GM21390 (cell line): Measurements from ENCODE around the gene FAM89A.
"Not testable (repeated sequence)": the region's sequence is repeated elsewhere in the genome, so short reads cannot be mapped to it uniquely, and the experiment has no call there.

ENCODE experiments used
- ATAC-seq: cut with Tn5 transposase; IDR thresholded peaks from one replicate; pipeline ENCODE4 v1.9.1; 2021; ENCODE audit not compliant: unreplicated experiment

Gene FAM89A

GRCh38 chr1:231037585-231038517, 2.2 kb downstream of the FAM89A start:
- no peak for ATAC-seq

- ATAC-seq: no peak
These were observed 3.6 kb downstream of the FAM89A start for GRCh38 chr1:231036416-231036815.

- ATAC-seq: no peak
These were observed 4.3 kb downstream of the FAM89A start for GRCh38 chr1:231035799-231036198.

- ATAC-seq: no peak
These were observed 7.1 kb downstream of the FAM89A start for GRCh38 chr1:231032963-231033362.

GRCh38 chr1:231029841-231030240, 10.2 kb downstream of the FAM89A start:
- no peak for ATAC-seq

GRCh38 chr1:231029247-231029646, 10.8 kb downstream of the FAM89A start:
- ATAC-seq: not testable (repeated sequence)

- no peak for ATAC-seq
These were observed 11.4 kb downstream of the FAM89A start for GRCh38 chr1:231028682-231029081.

GRCh38 chr1:231027971-231028370, 12.1 kb downstream of the FAM89A start:
- no peak for ATAC-seq

- no peak for ATAC-seq
These were observed 12.7 kb downstream of the FAM89A start for GRCh38 chr1:231027136-231027925.

GRCh38 chr1:231026576-231026975, 13.5 kb downstream of the FAM89A start:
- ATAC-seq: no peak

GRCh38 chr1:231023150-231023549, 16.9 kb downstream of the FAM89A start:
- ATAC-seq: no peak

- ATAC-seq: not testable (repeated sequence)
These were observed 17.5 kb downstream of the FAM89A start for GRCh38 chr1:231022543-231022942.

GRCh38 chr1:231021540-231022031, 18.5 kb downstream of the FAM89A start:
- no peak for ATAC-seq

- ATAC-seq: no peak
These were observed 19.2 kb downstream of the FAM89A start for GRCh38 chr1:231020816-231021215.

GRCh38 chr1:231020139-231020601, 19.9 kb downstream of the FAM89A start:
- no peak for ATAC-seq

GRCh38 chr1:231019711-231020110, 20.3 kb downstream of the FAM89A start:
- ATAC-seq: no peak

- no peak for ATAC-seq
These were observed 23.1 kb downstream of the FAM89A start for GRCh38 chr1:231016966-231017365.

GRCh38 chr1:231016234-231016633, 23.8 kb downstream of the FAM89A start:
- ATAC-seq: no peak

- ATAC-seq: no peak
These were observed 26.6 kb downstream of the FAM89A start for GRCh38 chr1:231013391-231014015.

- ATAC-seq: no peak
These were observed 28.1 kb downstream of the FAM89A start for GRCh38 chr1:231011963-231012362.

GRCh38 chr1:231011360-231011759, 28.7 kb downstream of the FAM89A start:
- ATAC-seq: no peak
